Colonic mucosa (tissue), 4 donors: ENCODE data around the gene PLA2G4E. TPM values are rescaled to one million over a fixed set of nuclear protein-coding genes. Genes with fewer than 3 reads are reported as not detected.

ENCODE experiments used
- DNase-seq: peaks from one replicate; pipeline ENCODE4 v3.0.0-alpha.2; 2020
- H3K27ac ChIP-seq: fragments of 200-600 bp; one replicate; pipeline ENCODE4 v1.8.0; 2021
- H3K27me3 ChIP-seq: fragments of 200-600 bp; one replicate; pipeline ENCODE4 v1.8.0; 2021
- H3K36me3 ChIP-seq: fragments of 200-600 bp; one replicate; pipeline ENCODE4 v1.8.0; 2021
- H3K4me1 ChIP-seq: fragments of 200-600 bp; one replicate; pipeline ENCODE4 v1.8.0; 2021; ENCODE audit warnings: mild to moderate bottlenecking
- H3K4me3 ChIP-seq: fragments of 200-600 bp; one replicate; pipeline ENCODE4 v1.8.0; 2021
- H3K9ac ChIP-seq, 2 donors: one replicate each; pipeline ENCODE4 v1.7.0; 2013; ENCODE audit warnings: control low read depth in 2 of 2, low read depth in 2 of 2, low read length in 2 of 2
- H3K9me3 ChIP-seq: fragments of 200-600 bp; one replicate; pipeline ENCODE4 v1.8.0; 2021
- intact Hi-C: fragments of 100-400 bp; cut with DNase I; formaldehyde crosslinking; loops from one replicate; pipeline ENCODE4 v1.14.1; 2022
- total RNA-seq, 2 donors: library from RNA; stranded (reverse); fragmentation: NEBNext Ultra II Directional in 1 of 2; extraction: Animal tissue kit (Norgen Biotek cat#: 25700) in 1 of 2; gene quantifications; one replicate each; pipeline ENCODE4 v1.2.1, GENCODE V29; 2021
- TF ChIP-seq, protein P1 (sequence below): fragments of 200-600 bp; IDR thresholded peaks from one replicate; pipeline ENCODE4 v1.8.0; 2022; ENCODE audit warnings: antibody characterized with exemption, mild to moderate bottlenecking
- donor health status: healthy.
- donor health status: DM: no; HTN: no; CAD: no.
- donor health status: DM: no; HTN: no; CAD: no.

The PLA2G4E gene
- total RNA-seq, 2 donors from 2014 or later = 0.67 TPM; not detected in 1

DNA sequence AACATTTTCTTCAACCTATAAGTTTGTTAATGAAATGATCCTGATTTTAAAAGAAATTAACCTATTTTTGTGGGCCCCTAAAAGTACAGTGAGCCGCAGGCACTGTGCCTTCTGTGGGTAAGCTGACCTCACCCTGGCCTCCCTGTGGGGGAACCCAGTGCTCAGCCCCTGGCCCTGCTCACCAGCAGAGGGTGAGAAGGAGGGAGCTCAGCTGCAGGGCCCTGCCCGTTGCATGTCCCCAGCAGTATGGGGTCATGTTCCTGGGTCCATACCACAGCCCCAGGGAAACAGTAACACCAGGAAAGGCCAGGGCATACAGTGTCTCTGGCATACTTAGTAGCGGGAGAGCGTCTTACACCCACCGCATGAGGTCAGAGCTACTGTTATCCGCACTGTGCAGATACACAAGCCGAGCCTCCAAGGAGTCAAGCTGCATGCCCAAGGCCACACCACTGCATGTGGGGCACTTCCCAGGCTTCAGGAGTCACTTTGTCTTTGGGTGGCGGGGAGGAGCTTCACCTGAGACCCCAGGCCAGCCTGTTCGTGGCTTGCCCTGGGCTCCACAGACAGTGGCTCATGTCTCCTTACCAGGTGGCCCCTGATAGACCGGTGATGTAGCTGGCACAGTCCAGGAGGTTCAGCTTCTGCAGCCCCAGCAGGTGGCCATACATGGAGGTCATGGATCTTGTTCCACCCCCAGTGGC, 25.9 kb downstream of the PLA2G4E start:
- intact Hi-C loops = no loop called here
- H3K36me3 ChIP-seq = no peaks in the 10 kb centered on the region
- H3K4me3 ChIP-seq = no peak overlapping the region
- TF ChIP-seq, protein P1, sequence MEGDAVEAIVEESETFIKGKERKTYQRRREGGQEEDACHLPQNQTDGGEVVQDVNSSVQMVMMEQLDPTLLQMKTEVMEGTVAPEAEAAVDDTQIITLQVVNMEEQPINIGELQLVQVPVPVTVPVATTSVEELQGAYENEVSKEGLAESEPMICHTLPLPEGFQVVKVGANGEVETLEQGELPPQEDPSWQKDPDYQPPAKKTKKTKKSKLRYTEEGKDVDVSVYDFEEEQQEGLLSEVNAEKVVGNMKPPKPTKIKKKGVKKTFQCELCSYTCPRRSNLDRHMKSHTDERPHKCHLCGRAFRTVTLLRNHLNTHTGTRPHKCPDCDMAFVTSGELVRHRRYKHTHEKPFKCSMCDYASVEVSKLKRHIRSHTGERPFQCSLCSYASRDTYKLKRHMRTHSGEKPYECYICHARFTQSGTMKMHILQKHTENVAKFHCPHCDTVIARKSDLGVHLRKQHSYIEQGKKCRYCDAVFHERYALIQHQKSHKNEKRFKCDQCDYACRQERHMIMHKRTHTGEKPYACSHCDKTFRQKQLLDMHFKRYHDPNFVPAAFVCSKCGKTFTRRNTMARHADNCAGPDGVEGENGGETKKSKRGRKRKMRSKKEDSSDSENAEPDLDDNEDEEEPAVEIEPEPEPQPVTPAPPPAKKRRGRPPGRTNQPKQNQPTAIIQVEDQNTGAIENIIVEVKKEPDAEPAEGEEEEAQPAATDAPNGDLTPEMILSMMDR = no peak
- H3K9ac ChIP-seq = no peak overlapping the region
- no peak for DNase-seq
- no peaks in the 10 kb centered on the region for H3K9me3 ChIP-seq
- H3K27ac ChIP-seq = no peak overlapping the region
- H3K4me1 ChIP-seq = no peaks in the 10 kb centered on the region
- no peaks in the 10 kb centered on the region for H3K27me3 ChIP-seq

DNA sequence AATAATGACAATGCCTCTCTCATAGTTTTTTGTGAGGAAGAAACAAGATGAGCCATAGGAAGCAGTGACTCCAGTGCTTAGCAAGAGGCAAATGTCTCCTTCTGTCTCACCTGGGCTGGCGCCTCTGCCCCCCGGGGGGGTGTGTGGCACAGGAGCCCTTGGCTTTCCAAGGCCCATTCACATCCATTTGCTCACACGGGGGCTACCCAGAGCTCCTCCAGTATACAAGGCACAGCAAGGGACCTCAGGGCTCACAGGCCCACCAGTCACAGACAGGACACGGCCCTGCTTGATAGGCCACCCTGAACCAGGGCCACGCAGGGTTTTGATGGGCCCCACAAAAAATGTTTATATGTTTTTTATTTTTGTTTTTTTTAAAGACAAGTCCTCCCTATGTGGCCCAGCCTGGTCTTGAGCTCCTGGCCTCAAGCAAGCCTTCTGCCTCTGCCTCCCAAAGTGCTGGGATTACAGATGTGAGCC, 26.6 kb downstream of the PLA2G4E start:
- no peak overlapping the region for H3K27ac ChIP-seq
- no peaks in the 10 kb centered on the region for H3K9me3 ChIP-seq
- intact Hi-C loops = no loop called here
- no peak overlapping the region for H3K9ac ChIP-seq
- no peaks in the 10 kb centered on the region for H3K36me3 ChIP-seq
- no peak overlapping the region for H3K4me3 ChIP-seq
- TF ChIP-seq, protein P1 = no peak
- H3K27me3 ChIP-seq = no peaks in the 10 kb centered on the region
- no peak for DNase-seq
- no peaks in the 10 kb centered on the region for H3K4me1 ChIP-seq

DNA sequence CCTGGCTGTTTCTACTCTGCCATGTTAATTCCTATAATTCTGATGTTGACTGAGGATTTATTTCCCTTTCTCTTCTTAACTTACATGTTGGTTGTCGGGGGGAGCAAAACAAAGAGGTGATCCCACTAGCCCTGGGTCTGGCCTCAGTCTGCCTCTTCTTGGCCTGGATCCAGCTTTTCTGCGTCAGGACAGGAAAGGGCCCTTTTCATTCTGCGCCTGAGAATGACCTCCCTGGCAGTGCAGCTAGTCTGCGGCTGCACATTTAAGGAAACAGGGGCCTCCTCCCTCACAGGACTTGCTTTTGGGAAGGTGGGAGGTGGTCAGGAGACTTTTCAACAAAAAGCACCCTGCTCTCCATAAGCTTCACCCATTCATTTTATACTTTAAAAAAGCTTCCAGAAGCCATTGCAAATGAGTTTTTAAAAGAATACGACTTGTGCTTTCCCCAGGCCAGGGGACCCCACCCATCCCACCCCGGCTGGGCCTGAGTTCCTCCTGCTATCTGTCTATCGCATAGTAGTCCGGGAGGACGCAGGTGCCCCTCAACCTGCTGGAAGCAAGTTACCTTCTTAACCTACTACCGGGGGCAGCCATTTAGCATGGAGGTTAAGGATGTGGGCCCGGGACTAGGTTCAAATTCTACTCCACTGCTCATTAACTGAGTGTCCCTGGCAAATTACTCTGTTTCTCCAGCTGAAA, 27.2 kb downstream of the PLA2G4E start:
- Histone ChIP-seq H3K36me3 (no peaks in the 10 kb centered on the region), H3K9ac (no peak overlapping the region), H3K27ac (no peak overlapping the region), H3K4me1 (no peaks in the 10 kb centered on the region), H3K9me3 (no peaks in the 10 kb centered on the region), H3K4me3 (no peak overlapping the region), H3K27me3 (no peaks in the 10 kb centered on the region)
- TF ChIP-seq, protein P1 = no peak
- intact Hi-C loops = no loop called here
- DNase-seq = no peak

DNA sequence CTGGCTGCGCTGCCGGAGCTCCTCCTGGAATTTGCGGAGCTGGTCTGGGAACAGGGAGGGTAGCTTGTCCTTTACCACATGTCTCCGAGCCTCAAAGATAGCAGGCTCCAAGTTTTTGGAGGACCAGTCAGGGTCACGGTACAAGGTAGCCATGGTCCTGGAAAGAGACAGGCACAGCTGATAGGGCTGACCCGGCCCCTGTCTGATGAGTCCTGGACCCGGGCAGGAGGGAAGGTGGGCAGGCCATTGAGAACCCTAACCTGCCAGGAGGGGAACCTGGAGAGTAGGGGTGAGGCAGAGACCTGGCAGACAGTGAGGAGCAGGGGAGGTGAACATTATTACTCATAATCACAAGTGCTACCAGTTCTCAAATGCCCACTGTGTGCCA, 28.0 kb downstream of the PLA2G4E start:
- TF ChIP-seq, protein P1 = no peak
- no peak for DNase-seq
- no peaks in the 10 kb centered on the region for H3K27me3 ChIP-seq
- H3K4me3 ChIP-seq = no peak overlapping the region
- no peak overlapping the region for H3K9ac ChIP-seq
- H3K4me1 ChIP-seq = no peaks in the 10 kb centered on the region
- intact Hi-C loops = no loop called here
- no peaks in the 10 kb centered on the region for H3K9me3 ChIP-seq
- no peak overlapping the region for H3K27ac ChIP-seq
- no peaks in the 10 kb centered on the region for H3K36me3 ChIP-seq

DNA sequence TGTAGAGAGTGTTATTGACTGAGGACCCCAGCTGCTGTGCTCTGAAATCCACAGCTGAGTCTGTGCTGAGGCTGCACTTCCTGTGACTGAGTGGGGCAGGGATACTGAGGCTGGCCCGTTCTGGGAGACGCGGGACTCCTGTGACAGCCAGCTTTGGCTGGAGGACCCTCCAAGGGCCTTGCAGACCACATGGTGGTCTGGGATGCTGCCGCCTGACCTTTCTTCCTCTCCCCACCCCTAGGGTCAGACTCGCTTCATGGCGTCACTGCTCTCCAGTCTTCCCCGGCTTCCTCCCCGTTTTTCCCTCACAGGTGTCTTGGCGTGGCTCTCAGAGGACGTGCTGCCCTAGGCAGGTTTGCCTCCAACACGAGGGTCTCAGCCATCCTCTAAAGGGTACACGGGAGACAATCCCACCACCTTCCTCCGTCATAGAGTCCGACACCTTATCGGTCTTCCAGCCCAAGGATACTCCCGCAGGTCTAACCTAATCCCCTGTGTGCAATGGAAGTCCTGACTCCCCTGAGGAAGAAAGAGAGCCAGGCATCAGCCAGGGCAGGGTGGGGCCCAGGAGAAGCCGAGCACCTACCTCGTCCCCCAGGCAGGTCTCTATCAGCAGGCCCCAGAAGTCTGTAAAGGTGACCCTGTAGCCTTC, 28.6 kb downstream of the PLA2G4E start:
- intact Hi-C loops = no loop called here
- Histone ChIP-seq H3K4me1 (no peaks in the 10 kb centered on the region), H3K27ac (no peak overlapping the region), H3K9ac (no peak overlapping the region), H3K4me3 (no peak overlapping the region), H3K27me3 (no peaks in the 10 kb centered on the region), H3K9me3 (no peaks in the 10 kb centered on the region), H3K36me3 (no peaks in the 10 kb centered on the region)
- DNase-seq = no peak
- TF ChIP-seq, protein P1 = no peak
